ENCODE data around the gene MYRFL.
"Not testable (repeated sequence)": the region's sequence is repeated elsewhere in the genome, so short reads cannot be mapped to it uniquely, and the experiment has no call there.

The MYRFL gene

DNA sequence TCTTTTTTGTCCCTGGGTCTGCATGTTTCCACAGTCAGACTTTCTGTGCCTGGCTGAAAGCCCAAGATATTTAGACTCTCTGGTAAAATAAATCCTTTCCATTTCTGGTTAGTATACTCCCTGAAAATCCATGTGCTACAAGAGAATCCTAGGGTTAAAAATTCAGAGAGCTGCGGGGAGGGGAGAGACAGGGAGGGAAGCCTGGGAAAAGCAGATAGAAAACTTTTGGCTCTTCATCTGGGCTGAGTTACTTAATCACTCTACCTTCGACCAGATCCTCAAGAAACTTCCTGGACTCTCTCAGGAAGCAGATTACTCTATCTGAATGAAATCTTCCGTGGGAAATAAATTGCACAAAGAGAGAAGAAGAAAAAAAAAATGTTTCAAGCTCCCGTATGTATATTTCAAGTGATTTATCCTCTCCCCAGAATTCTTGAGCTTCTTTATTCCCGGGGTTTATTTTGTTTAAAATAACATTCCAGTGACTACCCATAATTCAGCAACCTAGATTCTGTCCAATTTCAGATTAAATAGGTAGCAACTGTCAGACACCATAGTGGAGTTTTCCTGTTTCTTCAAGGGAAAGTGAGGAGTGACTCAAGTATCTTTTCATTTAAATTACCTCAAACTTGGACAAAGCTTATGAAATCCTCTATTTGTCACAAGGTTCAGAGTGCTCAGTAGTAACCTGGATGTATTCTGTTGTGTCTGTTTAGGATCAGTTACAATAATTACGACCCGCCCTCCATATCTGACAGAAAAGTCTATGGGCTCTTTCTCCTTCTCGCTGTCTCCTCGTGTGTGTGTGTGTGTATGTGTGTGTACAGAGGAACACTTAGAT, 163.7 kb downstream of the MYRFL start:
- Histone ChIP-seq H3K36me3 (no peaks in the 10 kb centered on the region), H3K27ac (no peak overlapping the region), H3K9me3 (ENCODE audit: severe bottlenecking) (no peaks in the 10 kb centered on the region), H3K4me3 (ENCODE audit: low read depth, low read length) (no peak overlapping the region), H3K27me3 (ENCODE audit: insufficient read depth, low read depth, severe bottlenecking) (no peaks in the 10 kb centered on the region)
- no peak for DNase-seq
- TF ChIP-seq, protein P1, sequence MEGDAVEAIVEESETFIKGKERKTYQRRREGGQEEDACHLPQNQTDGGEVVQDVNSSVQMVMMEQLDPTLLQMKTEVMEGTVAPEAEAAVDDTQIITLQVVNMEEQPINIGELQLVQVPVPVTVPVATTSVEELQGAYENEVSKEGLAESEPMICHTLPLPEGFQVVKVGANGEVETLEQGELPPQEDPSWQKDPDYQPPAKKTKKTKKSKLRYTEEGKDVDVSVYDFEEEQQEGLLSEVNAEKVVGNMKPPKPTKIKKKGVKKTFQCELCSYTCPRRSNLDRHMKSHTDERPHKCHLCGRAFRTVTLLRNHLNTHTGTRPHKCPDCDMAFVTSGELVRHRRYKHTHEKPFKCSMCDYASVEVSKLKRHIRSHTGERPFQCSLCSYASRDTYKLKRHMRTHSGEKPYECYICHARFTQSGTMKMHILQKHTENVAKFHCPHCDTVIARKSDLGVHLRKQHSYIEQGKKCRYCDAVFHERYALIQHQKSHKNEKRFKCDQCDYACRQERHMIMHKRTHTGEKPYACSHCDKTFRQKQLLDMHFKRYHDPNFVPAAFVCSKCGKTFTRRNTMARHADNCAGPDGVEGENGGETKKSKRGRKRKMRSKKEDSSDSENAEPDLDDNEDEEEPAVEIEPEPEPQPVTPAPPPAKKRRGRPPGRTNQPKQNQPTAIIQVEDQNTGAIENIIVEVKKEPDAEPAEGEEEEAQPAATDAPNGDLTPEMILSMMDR (IDR thresholded peaks at IDR 0.05; ENCODE audit: low read depth, low read length) = no peak

DNA sequence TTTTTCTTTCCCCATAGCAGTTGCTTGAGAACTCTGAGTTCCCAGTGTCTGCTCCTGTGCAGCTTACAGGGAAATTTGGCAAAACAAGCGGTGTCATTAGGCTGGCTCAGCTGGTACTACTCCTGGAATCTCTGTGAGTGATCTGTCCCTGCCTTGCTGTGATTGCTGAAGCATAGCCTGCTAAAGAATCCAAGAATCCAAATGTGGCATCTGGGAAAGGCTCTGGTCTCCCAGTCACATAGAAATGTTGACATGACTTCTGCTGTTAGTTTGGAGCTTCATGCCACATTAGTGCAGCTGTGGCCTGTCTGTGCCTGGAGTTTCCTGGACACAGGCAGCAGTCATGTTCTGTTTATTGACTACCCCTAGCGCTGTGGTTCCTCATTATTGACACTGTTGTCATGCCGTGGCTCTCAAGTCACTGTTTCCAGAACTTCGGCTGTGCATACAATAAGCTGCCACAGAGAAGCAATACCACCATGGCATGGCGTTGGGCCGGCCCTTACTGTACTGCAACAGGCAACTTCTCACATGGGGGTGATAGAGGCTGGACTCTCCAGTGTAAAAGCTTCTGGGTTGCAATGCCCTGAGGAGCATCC, 166.8 kb downstream of the MYRFL start:
- Histone ChIP-seq H3K4me3 (ENCODE audit: low read depth, low read length) (no peak overlapping the region), H3K9me3 (ENCODE audit: severe bottlenecking) (no peaks in the 10 kb centered on the region), H3K27me3 (ENCODE audit: insufficient read depth, low read depth, severe bottlenecking) (no peaks in the 10 kb centered on the region), H3K36me3 (no peaks in the 10 kb centered on the region), H3K27ac (no peak overlapping the region)
- TF ChIP-seq, protein P1 (IDR thresholded peaks at IDR 0.05; ENCODE audit: low read depth, low read length) = no peak
- no peak for DNase-seq

DNA sequence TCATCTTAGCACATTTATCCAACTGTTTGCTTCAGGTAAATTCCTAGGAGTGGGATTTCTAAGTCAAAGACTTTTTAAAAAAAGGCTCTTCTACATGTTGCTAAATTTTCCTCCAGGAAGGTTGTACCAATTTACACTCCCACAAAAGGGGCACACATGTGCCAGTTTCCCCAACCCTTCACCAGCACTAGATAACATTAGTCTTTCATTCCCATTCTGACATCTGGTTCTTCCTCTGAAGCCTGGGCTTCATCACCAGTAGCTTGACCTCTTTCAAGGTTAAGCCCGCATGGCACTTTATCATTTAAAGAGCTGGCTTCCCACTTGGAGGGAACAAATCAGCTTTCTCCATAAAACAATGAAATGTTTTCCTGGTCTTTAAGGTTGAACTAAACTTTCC, 168.4 kb downstream of the MYRFL start:
- no peak for DNase-seq
- TF ChIP-seq, protein P1 (IDR thresholded peaks at IDR 0.05; ENCODE audit: low read depth, low read length) = no peak
- Histone ChIP-seq H3K4me3 (ENCODE audit: low read depth, low read length) (no peak overlapping the region), H3K36me3 (no peaks in the 10 kb centered on the region), H3K27me3 (ENCODE audit: insufficient read depth, low read depth, severe bottlenecking) (no peaks in the 10 kb centered on the region), H3K27ac (no peak overlapping the region), H3K9me3 (ENCODE audit: severe bottlenecking) (no peaks in the 10 kb centered on the region)

DNA sequence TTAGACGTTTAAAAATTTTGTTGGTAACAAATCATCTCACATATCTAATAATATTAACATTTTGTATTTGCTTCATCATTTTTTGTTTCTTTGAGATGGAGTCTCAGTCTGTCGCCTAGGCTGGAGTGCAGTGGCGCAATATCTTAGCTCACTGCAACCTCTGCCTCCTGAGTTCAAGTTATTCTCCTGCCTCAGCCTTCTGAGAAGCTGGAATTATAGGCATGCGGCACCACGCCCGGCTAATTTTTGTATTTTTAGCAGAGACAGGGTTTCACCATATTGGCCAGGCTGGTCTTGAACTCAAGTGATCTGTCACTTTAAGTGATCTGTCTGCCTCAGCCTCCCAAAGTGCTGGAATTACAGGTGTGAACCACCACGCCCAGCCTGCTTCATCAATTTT, 169.1 kb downstream of the MYRFL start:
- H3K4me3 ChIP-seq (ENCODE audit: low read depth, low read length); H3K36me3 ChIP-seq; H3K9me3 ChIP-seq (ENCODE audit: severe bottlenecking); H3K27ac ChIP-seq; DNase-seq; H3K27me3 ChIP-seq (ENCODE audit: insufficient read depth, low read depth, severe bottlenecking): not testable (repeated sequence)

DNA sequence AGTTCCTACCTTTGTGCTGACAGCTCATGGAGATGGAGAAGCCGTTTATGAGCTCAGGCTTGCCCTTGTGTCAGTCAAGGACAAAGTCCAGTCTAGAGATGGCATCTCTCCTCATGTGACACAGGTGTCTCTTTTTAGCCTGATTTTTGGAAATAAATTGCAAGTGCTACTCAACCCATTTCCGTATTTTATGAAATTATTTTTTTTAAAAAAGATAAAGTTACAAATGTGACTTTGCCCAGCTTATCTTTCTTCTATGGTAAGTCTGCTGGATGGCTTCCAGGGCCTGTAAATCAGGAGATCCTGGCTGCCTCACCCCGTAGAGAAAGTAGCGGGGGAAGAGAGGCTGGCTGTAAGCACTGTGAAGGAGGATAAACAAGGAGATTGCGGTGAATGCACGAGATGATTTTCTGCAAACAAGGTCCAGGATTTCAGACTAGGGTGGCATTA, 169.7 kb downstream of the MYRFL start:
- TF ChIP-seq, protein P1 (IDR thresholded peaks at IDR 0.05; ENCODE audit: low read depth, low read length) = no peak
- H3K36me3 ChIP-seq = no peaks in the 10 kb centered on the region
- no peak overlapping the region for H3K4me3 ChIP-seq (ENCODE audit: low read depth, low read length)
- H3K9me3 ChIP-seq (ENCODE audit: severe bottlenecking) = no peaks in the 10 kb centered on the region
- H3K27me3 ChIP-seq (ENCODE audit: insufficient read depth, low read depth, severe bottlenecking) = no peaks in the 10 kb centered on the region
- no peak overlapping the region for H3K27ac ChIP-seq
- DNase-seq = no peak

DNA sequence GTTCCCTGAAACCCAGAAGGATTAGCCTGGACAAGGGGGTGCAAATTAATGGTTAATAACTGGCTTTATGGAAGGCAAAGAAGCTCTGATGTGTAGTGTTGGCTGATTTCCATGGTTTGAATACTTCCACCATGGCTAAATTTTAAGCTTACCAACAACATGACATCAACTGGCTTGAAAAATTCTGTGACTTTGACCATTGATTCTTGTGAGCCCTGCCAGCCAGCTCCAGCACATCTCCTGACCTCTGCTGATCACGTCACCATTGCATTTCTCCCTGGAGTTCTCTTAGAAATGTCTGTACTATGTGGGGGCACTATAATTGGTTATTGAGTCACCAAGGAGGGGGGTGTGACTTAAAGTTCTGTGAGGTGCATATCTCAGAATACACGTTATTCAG, 171.2 kb downstream of the MYRFL start:
- TF ChIP-seq, protein P1 (IDR thresholded peaks at IDR 0.05; ENCODE audit: low read depth, low read length) = no peak
- Histone ChIP-seq H3K4me3 (ENCODE audit: low read depth, low read length) (no peak overlapping the region), H3K27me3 (ENCODE audit: insufficient read depth, low read depth, severe bottlenecking) (no peaks in the 10 kb centered on the region), H3K9me3 (ENCODE audit: severe bottlenecking) (no peaks in the 10 kb centered on the region), H3K36me3 (no peaks in the 10 kb centered on the region), H3K27ac (no peak overlapping the region)
- DNase-seq = no peak

All from WERI-Rb-1 (cell line).